Upper lobe of left lung (tissue), 4 donors: ENCODE data around the gene CCDC102B.

Source experiments
- POLR2A ChIP-seq, 4 donors: fragments of 450-650 bp; IDR thresholded peaks; one replicate each; pipeline ENCODE4 v1.5.1; 2016 to 2017; ENCODE audit warnings: antibody characterized with exemption in 4 of 4, mild to moderate bottlenecking in 2 of 4
- TF ChIP-seq, protein P1 (sequence below), 6 experiments: fragments of 450-650 bp in 4 of 6; fragments of 200-600 bp in 2 of 6; sonication (generic) in 2 of 6; IDR thresholded peaks; one replicate each; pipeline ENCODE4 v1.5.1; 2016 to 2019; ENCODE audit warnings: antibody characterized with exemption in 6 of 6

DNA sequence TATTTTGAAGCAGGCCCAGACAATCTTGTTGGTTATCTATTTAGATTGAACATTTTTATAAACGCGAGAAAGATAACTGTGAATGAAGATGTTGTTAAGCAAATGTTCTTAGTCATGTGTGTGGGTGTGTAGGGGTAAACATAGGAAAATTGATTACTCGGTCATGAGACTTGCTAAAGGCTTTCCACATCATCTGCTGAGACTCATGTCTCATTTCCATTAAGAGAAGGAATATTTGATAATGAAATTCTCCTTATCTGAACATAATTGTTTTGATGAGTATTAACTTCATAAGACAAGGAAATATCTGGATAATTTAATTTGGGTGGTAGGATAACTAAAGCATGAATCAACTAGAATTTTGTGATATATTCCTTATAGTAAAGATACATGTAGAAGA lies 19.7 kb downstream of the CCDC102B start:
- no peak for TF ChIP-seq POLR2A (IDR thresholded peaks at IDR 0.05)
- TF ChIP-seq, protein P1, sequence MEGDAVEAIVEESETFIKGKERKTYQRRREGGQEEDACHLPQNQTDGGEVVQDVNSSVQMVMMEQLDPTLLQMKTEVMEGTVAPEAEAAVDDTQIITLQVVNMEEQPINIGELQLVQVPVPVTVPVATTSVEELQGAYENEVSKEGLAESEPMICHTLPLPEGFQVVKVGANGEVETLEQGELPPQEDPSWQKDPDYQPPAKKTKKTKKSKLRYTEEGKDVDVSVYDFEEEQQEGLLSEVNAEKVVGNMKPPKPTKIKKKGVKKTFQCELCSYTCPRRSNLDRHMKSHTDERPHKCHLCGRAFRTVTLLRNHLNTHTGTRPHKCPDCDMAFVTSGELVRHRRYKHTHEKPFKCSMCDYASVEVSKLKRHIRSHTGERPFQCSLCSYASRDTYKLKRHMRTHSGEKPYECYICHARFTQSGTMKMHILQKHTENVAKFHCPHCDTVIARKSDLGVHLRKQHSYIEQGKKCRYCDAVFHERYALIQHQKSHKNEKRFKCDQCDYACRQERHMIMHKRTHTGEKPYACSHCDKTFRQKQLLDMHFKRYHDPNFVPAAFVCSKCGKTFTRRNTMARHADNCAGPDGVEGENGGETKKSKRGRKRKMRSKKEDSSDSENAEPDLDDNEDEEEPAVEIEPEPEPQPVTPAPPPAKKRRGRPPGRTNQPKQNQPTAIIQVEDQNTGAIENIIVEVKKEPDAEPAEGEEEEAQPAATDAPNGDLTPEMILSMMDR (IDR thresholded peaks at IDR 0.05), result no peak
